Coronary artery (tissue), 2 donors: ENCODE results near the gene TDRD12.

Experiments used
- DNase-seq: peaks from one replicate; pipeline ENCODE4 v3.0.0-alpha.2; 2017; ENCODE audit warnings: low spot score
- H3K27ac ChIP-seq, 2 donors: fragments of 200-600 bp; sonication (generic); one replicate each; pipeline ENCODE4 v1.5.1; 2016 to 2019
- H3K4me3 ChIP-seq: fragments of 200-600 bp; sonication (generic); 2 replicates; pipeline ENCODE4 v1.5.1; 2016; ENCODE audit warnings: mild to moderate bottlenecking, moderate library complexity
- CTCF ChIP-seq: fragments of 200-600 bp; sonication (generic); IDR thresholded peaks from one replicate; pipeline ENCODE4 v1.5.1; 2019; ENCODE audit warnings: antibody characterized with exemption

The TDRD12 gene

GRCh38 chr19:32868206-32868950, 148.8 kb downstream of the TDRD12 start:
- DNase-seq = no peak
- no peak overlapping the region for H3K27ac ChIP-seq
- TF ChIP-seq CTCF = no peak
- H3K4me3 ChIP-seq = no peak overlapping the region

- Histone ChIP-seq H3K27ac (no peak within 1 kb of the TSS), H3K4me3 (no peak within 1 kb of the TSS)
- no peak for TF ChIP-seq CTCF
These were observed 149.9 kb downstream of the TDRD12 start, which contains the start of gene SLC7A9 for GRCh38 chr19:32869369-32869965. SLC7A9 (minus strand) TSS chr19:32869767; CDS start chr19:32868534, 1,233 bp downstream.

GRCh38 chr19:32869966-32870573, 150.5 kb downstream of the TDRD12 start:
- H3K4me3 ChIP-seq = no peak overlapping the region
- DNase-seq = no peak
- TF ChIP-seq CTCF = no peak
- no peak overlapping the region for H3K27ac ChIP-seq

More at GRCh38 chr19:32869369-32869965, 149.9 kb downstream of the TDRD12 start, which contains the start of gene SLC7A9:
- DNase-seq = no peak

- no peak for TF ChIP-seq CTCF
- Histone ChIP-seq H3K4me3 (no peak overlapping the region), H3K27ac (no peak overlapping the region)
- no peak for DNase-seq
These were observed 151.4 kb downstream of the TDRD12 start for GRCh38 chr19:32870981-32871451.

GRCh38 chr19:32872391-32872790, 152.8 kb downstream of the TDRD12 start:
- no peak overlapping the region for H3K27ac ChIP-seq
- no peak for TF ChIP-seq CTCF
- no peak for DNase-seq
- no peak overlapping the region for H3K4me3 ChIP-seq

GRCh38 chr19:32873247-32873959, 153.8 kb downstream of the TDRD12 start:
- no peak for DNase-seq
- TF ChIP-seq CTCF = no peak
- H3K4me3 ChIP-seq = no peak overlapping the region
- no peak overlapping the region for H3K27ac ChIP-seq
